Measurements from ENCODE around the gene RBM7.
A peak's percentile ranks its signal among the peaks of the same experiment; 100 is the strongest.

Gene RBM7

DNA sequence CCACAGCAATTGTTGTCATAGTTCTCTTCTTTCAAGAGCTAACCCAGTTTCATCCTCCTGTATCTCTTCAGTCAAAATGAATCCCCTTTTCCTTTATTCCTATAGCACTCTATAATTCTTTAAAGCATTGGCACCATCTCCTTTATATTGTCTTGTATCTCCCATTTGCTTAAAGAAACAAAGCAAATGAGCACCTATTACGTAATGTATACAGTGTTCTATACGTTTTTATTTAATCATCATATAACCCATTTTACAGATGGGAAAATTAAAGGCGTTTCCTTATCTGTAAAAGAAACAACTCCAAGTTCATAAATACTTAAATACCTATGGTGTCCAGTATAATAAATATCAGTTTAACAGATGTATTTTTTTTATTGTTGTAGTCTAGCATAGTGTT, 32.4 kb downstream of the RBM7 start:
- DNase-seq (ENCODE audit: low read depth), result no peak
- no peak overlapping the region for H3K4me3 ChIP-seq (ENCODE audit: control insufficient read depth, low read depth, low read length)
- TF ChIP-seq CTCF (IDR thresholded peaks at IDR 0.05; ENCODE audit: control insufficient read depth, insufficient read depth, low read depth, low read length, missing control alignments), result no peak

- no peak overlapping the region for H3K4me3 ChIP-seq (ENCODE audit: control insufficient read depth, low read depth, low read length)
- DNase-seq (ENCODE audit: low read depth), result no peak
- TF ChIP-seq CTCF (IDR thresholded peaks at IDR 0.05; ENCODE audit: control insufficient read depth, insufficient read depth, low read depth, low read length, missing control alignments), result no peak
Measured at GRCh38 chr11:114433376-114433775, 32.9 kb downstream of the RBM7 start.

- no peak for DNase-seq (ENCODE audit: low read depth)
- H3K4me3 ChIP-seq (ENCODE audit: control insufficient read depth, low read depth, low read length), result no peak overlapping the region
- TF ChIP-seq CTCF (IDR thresholded peaks at IDR 0.05; ENCODE audit: control insufficient read depth, insufficient read depth, low read depth, low read length, missing control alignments), result no peak
Measured at GRCh38 chr11:114438303-114438702, 37.8 kb downstream of the RBM7 start.

GRCh38 chr11:114439229-114440120, 39.0 kb downstream of the RBM7 start, which contains the start of gene REXO2:
Gene REXO2 (plus strand): TSS chr11:114439467. CDS start chr11:114439529, 62 bp downstream.
- peak within 1 kb of the TSS; percentile 90 for H3K4me3 ChIP-seq (ENCODE audit: control insufficient read depth, low read depth, low read length)
- peak; percentile 2 for TF ChIP-seq CTCF (IDR thresholded peaks at IDR 0.05; ENCODE audit: control insufficient read depth, insufficient read depth, low read depth, low read length, missing control alignments)
- peak; percentile 83 for DNase-seq (ENCODE audit: low read depth)

GRCh38 chr11:114440121-114440860, 39.8 kb downstream of the RBM7 start:
- H3K4me3 ChIP-seq (ENCODE audit: control insufficient read depth, low read depth, low read length), result peak overlapping the region; percentile 90
- DNase-seq (ENCODE audit: low read depth), result no peak
- no peak for TF ChIP-seq CTCF (IDR thresholded peaks at IDR 0.05; ENCODE audit: control insufficient read depth, insufficient read depth, low read depth, low read length, missing control alignments)

DNA sequence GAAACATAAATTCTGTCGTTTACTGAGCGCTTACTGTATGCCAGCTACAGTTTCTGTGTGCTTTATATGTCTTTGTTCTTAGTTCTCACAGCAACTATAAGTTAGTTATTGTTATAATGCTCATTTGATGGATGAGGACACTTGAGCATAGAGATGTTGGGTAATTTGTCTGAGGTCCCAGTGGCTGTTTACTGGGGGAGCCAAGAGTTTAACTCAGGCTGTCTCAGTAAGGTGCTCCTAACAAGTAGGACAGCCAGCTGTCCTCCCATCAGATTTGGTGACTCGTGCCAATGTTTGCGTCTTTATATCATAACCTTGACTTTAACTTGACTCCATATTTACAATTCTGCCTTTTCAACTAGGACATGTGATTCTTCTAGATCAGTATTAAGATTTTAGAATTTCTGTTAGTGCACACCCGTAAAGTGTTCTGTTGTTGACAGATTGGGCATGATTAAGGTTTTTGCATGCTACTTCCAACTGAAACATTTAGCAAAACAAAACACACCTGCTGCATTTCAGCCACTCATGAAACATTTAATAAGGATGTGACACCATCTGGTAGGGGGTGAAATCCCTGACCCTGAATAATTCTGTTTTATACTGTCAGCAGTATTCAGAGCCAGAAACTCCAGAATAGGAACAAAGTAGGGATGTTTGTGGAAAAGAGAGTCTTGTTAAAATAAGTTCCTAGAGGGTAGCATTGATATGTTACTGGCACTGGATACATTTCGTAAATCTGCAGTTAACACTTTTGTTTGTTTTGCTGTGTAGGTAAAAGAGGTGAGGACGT, 40.7 kb downstream of the RBM7 start:
- TF ChIP-seq CTCF (IDR thresholded peaks at IDR 0.05; ENCODE audit: control insufficient read depth, insufficient read depth, low read depth, low read length, missing control alignments), result no peak
- peak overlapping the region; percentile 15 for H3K4me3 ChIP-seq (ENCODE audit: control insufficient read depth, low read depth, low read length)
- DNase-seq (ENCODE audit: low read depth), result no peak

Measured in AG09309 (cell line).